HG03095 (cell line): ENCODE measurements around the gene DBN1.
A peak's percentile ranks its signal among the peaks of the same experiment; 100 is the strongest.

Source experiments
- ATAC-seq: cut with Tn5 transposase; IDR thresholded peaks from one replicate; pipeline ENCODE4 v1.9.1; 2021; ENCODE audit warnings: moderate library complexity; ENCODE audit not compliant: unreplicated experiment

Gene DBN1

DNA sequence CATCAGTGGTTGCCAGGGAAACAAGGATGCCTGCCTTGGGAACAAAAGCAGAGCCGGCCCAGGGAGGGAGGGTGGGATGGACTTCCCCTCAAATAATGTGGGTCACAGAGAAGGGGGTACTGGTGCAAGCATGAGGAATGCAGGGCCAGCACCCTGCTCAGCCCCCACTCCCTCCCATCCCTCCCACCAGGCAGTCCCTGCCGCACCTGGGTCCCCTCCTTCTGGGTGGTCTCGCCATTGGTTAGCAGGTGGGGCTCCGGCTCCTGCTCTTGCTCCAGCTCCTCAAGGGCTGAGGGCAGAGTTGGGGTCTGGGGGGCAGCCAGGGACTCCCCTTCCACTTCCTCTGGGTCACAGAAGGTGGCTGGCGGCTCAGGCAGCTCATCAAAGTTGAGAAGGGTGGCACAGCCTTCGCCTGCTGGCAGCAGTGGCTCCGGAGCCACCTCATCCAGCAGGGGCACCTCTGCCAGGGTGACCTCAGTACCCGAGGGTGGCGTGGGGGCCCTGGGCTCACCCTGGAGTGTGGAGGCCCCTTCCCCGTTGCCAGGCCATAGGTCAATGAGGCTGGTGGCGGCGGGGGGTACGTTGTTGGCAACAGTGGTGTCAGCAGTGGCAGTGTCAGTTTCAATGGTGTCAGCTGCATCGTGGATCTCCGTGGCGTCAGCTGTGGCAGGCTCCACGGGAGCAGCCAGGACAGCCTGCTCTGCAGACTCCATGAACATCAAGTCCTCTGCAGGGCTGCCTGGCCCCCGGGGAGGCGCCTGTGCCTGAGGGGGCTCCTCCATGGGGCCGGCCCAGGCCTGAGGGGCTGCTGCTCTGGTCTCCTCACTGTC, 15.4 kb downstream of the DBN1 start:
- ATAC-seq = no peak

DNA sequence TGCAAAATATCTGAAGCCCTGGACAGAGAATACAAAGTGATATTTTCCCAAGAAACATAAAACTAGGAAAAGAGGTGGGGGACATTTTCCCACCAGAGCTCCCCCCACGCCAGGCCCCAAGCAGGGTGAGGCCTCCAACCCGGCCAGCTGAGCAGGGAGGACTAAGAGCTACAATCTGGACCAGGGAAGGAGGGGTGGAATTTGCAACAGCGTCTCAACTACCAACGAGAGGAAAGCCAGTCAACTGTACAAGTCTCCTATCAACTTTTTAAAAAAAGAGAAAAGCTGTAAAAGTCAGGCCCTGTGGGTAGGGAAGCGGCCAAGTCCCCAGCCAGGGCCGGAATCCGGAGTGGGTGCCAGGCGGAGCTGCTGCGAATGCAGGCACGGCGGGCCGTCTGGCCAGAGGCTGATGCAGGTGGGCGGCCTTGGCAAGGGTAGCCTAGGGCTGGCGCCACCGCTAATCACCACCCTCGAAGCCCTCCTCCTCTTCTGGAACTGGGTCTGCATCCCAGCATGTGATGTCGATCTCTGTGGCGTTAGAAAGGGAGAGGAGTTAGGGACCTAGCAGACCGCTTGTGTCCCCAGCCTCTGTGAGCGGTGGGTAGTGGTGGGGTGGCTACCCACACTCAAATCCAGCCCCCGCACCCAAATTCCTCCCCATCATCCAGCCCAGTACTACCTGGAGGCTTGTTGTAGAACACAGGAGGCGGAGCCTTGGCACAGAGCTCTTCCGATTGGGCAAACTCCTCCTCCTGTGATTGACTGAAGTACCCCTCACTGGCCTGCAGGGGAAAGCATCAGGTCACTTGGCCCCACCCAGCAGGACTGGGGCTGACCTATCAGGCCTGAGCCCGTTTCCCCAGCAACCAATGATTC, 16.2 kb downstream of the DBN1 start:
- peak; percentile 35 for ATAC-seq

- no peak for ATAC-seq
Observed at GRCh38 chr5:177456591-177456964, 16.9 kb downstream of the DBN1 start.

GRCh38 chr5:177455661-177456590, 17.5 kb downstream of the DBN1 start:
- peak; percentile 10 for ATAC-seq

DNA sequence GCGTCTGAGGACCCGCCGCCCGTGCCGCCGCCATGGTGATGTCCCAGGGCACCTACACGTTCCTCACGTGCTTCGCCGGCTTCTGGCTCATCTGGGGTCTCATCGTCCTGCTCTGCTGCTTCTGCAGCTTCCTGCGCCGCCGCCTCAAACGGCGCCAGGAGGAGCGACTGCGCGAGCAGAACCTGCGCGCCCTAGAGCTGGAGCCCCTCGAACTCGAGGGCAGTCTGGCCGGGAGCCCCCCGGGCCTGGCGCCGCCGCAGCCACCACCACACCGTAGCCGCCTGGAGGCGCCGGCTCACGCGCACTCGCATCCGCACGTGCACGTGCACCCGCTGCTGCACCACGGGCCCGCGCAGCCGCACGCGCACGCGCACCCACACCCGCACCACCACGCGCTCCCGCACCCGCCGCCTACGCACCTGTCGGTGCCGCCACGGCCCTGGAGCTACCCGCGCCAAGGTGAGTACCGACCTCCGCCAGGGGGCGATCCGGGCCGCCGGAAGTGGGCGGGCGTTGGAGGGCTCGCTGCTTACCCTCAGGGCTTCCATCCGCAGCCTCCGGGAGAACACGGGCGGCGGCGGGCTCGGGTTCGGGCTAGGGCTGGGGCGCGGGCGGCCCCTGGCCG, 18.3 kb downstream of the DBN1 start:
- peak; percentile 49 for ATAC-seq

DNA sequence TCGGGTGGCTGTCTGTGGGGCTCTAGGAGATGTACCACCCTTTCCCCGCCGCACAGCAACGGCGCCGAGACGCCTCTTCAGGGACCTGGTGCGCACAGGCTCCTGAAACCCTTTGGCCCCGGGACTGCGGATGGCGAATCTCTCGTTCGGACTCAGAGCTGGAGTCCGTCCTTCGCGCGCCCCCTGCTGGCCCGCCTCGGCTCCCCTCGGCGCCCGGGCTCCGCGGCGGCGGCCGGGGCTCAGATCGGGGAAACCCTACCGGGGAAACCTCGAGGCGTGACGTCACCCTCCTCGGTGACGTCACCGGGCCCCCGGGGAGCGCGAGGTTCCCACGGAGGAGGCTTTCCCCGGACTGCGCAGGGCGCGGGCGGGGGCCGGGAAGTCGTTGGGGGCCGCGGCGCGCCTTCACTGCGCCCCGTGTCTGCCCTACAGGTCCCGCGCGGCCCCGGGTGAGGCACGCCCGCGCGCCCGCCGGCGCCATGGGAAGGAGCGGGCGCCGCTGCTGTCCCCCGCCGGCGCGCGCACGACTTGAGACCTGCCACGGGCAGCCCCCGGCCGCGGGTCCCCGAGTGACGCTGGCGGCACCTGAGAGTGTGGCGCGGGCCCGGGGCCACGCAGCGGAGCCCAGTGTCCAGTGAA, 18.9 kb downstream of the DBN1 start:
- peak; percentile 42 for ATAC-seq

GRCh38 chr5:177453852-177454396, 19.5 kb downstream of the DBN1 start:
- ATAC-seq = no peak

- no peak for ATAC-seq
Observed at GRCh38 chr5:177452688-177453638, 20.5 kb downstream of the DBN1 start.

- no peak for ATAC-seq
Observed at GRCh38 chr5:177450667-177451424, 22.6 kb downstream of the DBN1 start.

- ATAC-seq = no peak
Observed at GRCh38 chr5:177449140-177450061, 24.0 kb downstream of the DBN1 start.

DNA sequence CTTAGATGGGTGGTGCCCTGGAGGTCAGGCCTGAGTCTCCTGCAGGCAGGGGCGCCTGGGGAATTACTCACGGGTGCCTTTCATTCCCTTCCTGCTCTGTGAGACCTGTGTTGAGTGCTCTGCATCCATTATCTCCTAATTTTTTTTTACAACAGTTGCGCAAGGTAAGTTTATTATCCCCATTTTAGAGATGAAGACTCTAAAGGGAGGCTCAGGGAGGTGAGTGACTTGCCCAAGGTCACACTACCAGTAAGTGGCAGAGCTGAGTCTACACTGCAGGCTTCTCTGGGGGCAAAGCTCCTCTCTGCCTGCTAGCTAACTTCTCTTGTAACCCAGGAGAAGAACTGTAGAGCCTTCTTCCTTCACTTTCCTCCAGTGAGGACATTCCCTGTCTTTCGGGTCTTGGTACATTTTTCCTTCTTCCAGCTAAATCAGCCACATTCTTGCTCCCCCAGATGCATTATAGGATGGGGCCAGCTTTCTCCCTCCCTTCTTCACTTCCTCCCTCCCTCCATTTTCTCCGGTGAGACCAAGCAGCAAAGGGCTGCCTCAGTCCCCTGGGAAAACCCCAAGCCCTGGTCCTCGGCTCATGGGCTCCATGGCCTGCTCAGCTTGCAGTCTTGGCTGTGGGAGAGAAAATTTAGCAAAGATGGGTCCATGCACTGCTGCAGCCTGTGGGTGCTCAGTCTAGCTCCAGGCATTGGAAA, 25.0 kb downstream of the DBN1 start:
- no peak for ATAC-seq

- no peak for ATAC-seq
Observed at GRCh38 chr5:177447611-177448243, 25.7 kb downstream of the DBN1 start.

DNA sequence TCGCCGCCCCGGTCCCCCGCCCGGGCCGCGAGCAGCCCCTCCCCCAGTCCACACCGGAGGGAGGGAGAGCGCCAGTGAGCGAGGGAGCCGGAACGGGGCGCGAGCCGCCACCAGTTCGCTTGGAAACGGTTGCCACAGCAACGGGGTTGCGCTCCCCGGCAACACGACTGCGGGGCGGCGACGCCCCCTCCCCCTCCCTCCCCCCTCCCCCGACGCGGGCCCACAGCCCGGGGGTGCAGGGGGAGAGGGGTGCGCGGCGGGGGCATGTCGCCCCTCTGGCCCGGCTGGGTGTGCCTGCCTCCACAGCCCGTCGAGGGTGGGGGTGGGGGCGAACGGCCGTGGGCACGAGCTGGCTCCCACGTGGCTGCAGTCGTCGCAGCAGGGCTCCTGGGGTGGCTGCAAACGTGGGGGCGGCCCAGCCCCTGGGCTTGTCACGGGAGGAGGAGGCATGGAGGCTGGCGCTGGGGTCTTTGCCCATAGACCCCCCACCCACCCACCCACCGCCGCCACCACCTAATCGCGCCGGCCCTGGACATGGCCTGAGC, 26.3 kb downstream of the DBN1 start:
- ATAC-seq = peak; percentile 27

DNA sequence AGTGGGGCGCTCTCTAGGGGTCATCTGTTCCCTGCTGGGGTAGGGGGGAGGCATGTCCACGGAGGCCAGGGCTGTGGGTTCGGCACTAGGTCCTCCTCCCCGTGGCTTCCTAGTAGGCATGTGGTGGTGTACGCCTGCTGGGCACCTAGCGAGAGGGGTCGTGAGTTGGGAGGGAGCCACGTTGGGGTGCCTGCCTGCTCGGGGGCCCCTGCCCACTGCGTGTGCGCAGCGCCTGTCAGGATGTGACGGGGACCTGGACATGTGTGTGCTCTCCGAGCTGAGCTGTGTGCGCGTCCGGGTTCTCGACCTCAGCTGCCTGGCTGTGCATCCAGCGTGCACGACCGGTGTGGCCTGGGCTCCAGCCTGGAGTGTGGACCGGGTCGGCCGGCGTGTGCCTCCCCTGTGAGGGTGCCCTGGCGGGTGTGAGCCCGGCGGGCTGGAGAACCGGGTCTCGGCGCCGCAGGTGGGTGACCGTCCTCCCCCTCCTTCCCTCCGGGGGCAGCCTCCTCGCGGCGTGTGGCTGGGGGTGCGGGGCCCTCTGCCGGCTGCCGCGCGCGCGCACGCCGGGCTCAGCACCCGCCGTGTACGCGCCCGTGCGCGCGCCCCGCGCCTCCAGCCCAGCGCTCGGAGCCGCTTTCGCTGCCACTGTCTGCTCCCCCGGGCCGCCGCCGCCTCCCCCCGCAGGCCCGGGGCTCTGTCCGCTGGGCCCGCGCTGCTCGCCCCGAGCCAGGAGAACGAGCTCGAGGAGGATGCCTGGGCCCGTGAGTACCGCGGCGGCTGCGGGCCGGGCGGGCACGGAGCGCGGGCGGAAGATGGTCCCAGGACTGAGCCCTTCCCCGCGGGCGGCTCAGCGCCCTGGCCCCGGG, 27.0 kb downstream of the DBN1 start, which contains the start of gene PRR7:
Gene PRR7, plus strand, starts transcription at position 615 of the 866 bp plus-strand sequence. CDS start 8,254 bp downstream, outside the sequence.
- peak; percentile 46 for ATAC-seq

GRCh38 chr5:177445917-177446199, 27.6 kb downstream of the DBN1 start:
- ATAC-seq = no peak
